GM13976 (cell line): ENCODE measurements around the gene HK2.

Source experiments
- DNase-seq: peaks from one replicate; pipeline ENCODE4 v3.0.0; 2012; ENCODE audit warnings: low spot score
- in situ Hi-C: fragments of 300-500 bp; cut with MboI; formaldehyde crosslinking; loops from one replicate; pipeline ENCODE4 v1.12.0; 2022; ENCODE audit warnings: low sequenced_read_pairs, mixed read lengths, inconsistent platforms; ENCODE audit not compliant: unreplicated experiment
- TF ChIP-seq, protein P1 (sequence below): IDR thresholded peaks from 2 replicates; pipeline ENCODE4 v1.5.1; 2012; ENCODE audit warnings: borderline replicate concordance, mild to moderate bottlenecking; ENCODE audit not compliant: insufficient read depth; ENCODE audit errors: extremely low read depth, missing control alignments, control extremely low read depth

The HK2 gene

DNA sequence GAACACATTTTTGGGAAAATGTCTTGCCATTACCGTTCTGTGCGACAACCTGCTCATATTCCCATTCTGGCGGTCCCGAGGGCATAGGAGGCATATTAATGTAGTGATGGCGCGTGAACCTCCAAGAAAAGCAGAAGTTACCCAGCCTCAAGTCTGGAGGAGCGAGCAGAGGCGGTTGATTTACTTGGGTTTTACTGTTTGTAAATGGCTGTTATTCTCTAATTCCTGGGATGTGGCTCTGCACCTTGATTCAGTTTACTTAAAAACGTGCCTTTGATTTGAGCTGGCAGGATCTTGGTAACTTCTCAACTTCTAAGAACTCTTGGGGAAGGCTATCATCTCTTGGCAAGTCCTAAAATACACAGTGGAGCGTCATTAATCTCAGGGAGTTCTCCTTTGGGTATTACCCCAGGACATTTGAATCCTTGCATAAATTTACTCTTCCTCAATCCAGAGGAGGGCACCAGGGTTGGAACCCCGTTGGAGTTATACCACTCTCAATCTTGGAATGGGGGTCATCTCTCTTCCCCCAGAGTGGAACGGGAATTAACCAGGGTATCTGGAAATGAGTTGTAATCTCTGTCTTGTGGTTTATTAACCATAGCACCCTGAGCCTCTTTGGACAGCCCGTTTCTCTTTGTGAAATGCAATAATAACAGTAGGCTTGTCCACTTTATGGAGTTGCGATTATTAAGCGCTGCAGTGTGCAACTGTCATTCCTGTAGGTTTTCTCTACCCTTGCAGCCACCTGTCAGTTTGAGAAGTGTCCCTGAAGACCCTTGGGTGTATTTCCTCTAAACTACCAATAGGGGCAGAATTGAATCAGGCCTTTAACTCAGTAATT, 2.1 kb downstream of the HK2 start:
- in situ Hi-C loops: no loop called here
- peak; percentile 70 for DNase-seq
- TF ChIP-seq, protein P1, sequence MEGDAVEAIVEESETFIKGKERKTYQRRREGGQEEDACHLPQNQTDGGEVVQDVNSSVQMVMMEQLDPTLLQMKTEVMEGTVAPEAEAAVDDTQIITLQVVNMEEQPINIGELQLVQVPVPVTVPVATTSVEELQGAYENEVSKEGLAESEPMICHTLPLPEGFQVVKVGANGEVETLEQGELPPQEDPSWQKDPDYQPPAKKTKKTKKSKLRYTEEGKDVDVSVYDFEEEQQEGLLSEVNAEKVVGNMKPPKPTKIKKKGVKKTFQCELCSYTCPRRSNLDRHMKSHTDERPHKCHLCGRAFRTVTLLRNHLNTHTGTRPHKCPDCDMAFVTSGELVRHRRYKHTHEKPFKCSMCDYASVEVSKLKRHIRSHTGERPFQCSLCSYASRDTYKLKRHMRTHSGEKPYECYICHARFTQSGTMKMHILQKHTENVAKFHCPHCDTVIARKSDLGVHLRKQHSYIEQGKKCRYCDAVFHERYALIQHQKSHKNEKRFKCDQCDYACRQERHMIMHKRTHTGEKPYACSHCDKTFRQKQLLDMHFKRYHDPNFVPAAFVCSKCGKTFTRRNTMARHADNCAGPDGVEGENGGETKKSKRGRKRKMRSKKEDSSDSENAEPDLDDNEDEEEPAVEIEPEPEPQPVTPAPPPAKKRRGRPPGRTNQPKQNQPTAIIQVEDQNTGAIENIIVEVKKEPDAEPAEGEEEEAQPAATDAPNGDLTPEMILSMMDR: peak; percentile 35

DNA sequence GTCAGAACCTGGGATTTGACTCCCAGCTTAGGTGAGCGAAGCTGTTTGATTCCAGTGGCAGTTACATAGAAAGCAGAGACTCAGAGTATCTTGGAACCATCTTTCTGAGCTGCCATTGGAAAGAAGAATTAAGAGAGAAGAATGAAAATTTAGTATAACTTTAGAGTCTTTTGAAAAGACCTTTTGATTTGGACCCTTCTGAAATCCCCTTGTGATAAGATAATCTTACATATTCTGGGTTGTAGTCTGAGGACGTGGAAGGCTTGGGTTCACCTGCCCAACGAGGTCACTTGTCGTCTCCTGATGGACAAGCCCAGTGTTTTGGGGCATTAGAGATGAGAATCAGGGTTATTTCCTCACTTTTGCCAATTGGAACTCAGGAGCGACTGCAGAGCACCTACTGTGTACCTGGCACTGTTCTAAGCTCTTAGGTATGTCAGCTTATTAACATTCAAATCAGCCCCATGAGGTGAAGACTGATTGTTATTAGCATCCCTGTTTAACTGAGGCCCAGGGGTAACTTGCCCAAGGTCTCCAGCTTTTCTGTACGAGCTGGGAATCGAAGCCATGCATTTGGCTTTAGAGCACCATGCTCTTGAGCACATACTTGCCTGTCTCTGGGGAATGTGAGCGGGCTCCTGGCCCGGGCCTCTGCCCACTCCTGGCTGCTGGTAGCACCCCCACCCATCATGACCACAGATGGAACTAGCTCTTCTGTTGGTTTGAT, 2.9 kb downstream of the HK2 start:
- in situ Hi-C loops: no loop called here
- TF ChIP-seq, protein P1: no peak
- no peak for DNase-seq

DNA sequence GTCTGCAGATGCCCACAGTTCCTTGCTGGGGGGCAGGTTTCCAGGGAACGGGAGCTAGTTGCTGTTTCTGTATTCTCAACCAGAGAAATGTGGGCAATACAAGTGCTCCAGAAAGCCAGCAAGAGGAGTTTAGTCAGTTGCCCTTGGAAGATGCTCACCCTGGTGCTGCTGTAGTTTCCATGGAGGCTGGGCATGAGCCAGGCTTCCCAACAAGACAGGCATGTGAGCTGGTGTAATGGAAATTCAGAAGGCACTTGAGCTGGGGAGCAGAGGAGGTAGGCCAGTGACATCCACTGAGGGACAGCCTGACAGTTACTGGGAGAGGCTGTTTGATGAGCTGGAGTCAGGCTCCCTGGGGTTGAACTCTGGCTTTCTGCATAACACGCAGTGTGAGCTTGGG, 7.7 kb downstream of the HK2 start:
- TF ChIP-seq, protein P1: no peak
- in situ Hi-C loops: no loop called here
- DNase-seq: no peak

DNA sequence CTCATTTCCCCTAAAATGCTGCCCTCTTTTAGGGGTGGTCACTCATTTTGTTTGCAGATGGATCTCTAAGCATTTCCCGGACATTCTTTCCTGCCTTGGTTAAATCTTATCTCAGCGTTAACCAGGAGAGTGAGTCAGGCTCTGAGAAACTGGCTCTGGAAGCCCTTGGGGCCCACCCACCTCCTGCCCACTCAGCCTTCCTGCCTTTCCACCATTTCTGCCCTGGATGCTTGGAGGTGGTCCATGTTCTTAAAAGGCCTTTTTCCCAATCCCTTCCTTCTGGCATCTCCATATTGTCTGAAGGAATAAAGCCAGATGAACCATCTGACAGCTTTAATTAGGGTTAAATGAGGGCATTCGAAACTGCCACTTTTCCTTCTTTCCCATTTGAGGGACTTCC, 9.5 kb downstream of the HK2 start:
- in situ Hi-C loops: no loop called here
- TF ChIP-seq, protein P1: no peak
- DNase-seq: no peak

DNA sequence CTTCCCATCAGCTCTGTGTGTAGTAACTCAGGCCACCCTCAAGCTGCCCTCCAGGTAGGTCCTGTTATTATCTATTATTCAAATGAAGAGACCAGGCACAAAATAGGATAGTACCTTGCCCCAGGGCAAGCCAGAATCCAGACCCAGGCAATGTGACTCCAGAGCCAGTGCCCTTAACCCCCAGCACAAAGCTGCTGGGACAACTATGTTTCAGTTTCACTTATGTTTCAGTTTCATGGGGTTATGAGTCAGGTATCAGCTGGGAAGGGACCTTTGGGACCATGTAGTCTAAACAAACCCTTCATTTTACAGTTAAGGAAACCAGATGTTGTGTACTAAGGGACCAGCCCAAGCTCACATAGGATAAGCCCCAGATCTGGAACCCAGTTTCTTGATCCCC, 10.0 kb downstream of the HK2 start:
- in situ Hi-C loops: no loop called here
- TF ChIP-seq, protein P1: no peak
- DNase-seq: peak; percentile 65

DNA sequence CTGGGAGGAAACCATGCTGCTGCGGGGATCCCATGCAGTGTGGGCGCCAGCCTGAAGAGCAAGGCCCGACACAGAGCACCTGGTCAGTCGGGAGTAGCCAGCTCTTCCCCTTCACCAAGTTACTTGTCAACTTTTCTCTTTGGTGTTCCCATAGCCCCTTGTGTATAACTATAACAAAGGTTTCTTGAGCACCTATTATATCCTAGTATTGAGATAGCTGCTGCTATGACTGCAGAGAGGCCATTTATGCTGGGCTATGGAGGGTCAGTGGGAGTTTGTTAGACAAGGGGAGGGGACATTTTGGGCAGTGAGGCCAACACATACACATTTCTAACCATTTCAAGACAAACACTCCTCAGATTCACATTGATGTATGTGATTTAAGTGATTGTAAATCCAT, 10.8 kb downstream of the HK2 start:
- in situ Hi-C loops: no loop called here

More for the DNA sequence above, 10.8 kb downstream of the HK2 start:
- no peak for DNase-seq
- TF ChIP-seq, protein P1: no peak
